HepG2 (cell line): ENCODE data around the gene BCL2L1. TPM values are rescaled to one million over a fixed set of nuclear protein-coding genes. Genes with fewer than 3 reads are reported as not detected.

Experiments
- IRF2 ChIP-seq: IDR thresholded peaks from 2 replicates; pipeline ENCODE4 v1.6.1; 2018; ENCODE audit warnings: missing genetic modification reagents, missing compliant biosample characterization
- KAT2B ChIP-seq: fragments of 150-350 bp; IDR thresholded peaks from 2 replicates; pipeline ENCODE4 v1.6.1; 2014; ENCODE audit warnings: low read depth, low read length, borderline replicate concordance
- KLF16 ChIP-seq, 2 experiments: sonication (generic) in 1 of 2; formaldehyde crosslinking in 1 of 2; IDR thresholded peaks; 2 replicates each; pipeline versions ENCODE4 v1.6.1 to v1.8.0; 2016 to 2023; ENCODE audit warnings: missing genetic modification reagents in 2 of 2, missing compliant biosample characterization in 1 of 2
- NR2C2 ChIP-seq: sonication (generic); formaldehyde crosslinking; IDR thresholded peaks from 2 replicates; pipeline ENCODE4 v1.4.0; 2020; ENCODE audit warnings: missing genetic modification reagents, mild to moderate bottlenecking, moderate library complexity, borderline replicate concordance
- PHF21A ChIP-seq: sonication (generic); formaldehyde crosslinking; IDR thresholded peaks from 2 replicates; pipeline ENCODE4 v1.5.0; 2020; ENCODE audit warnings: mild to moderate bottlenecking, missing genetic modification reagents
- SIN3A ChIP-seq: IDR thresholded peaks from 2 replicates; pipeline ENCODE4 v1.6.1; 2011; ENCODE audit warnings: low read depth, mild to moderate bottlenecking, control low read depth, low read length, borderline replicate concordance
- SRSF1 ChIP-seq: fragments of 200-400 bp; formaldehyde crosslinking; optimal IDR thresholded peaks from 2 replicates; pipeline ENCODE3; 2017; ENCODE audit warnings: mild to moderate bottlenecking, low read depth, low read length, moderate library complexity
- THAP11 ChIP-seq: IDR thresholded peaks from 2 replicates; pipeline ENCODE4 v1.6.1; 2016; ENCODE audit warnings: missing biosample characterization, missing genetic modification reagents
- ZEB1 ChIP-seq: IDR thresholded peaks from 2 replicates; pipeline ENCODE4 v1.6.1; 2012; ENCODE audit warnings: mild to moderate bottlenecking, low read depth, inconsistent platforms; ENCODE audit not compliant: insufficient replicate concordance
- ZFP36L1 ChIP-seq: sonication (generic); formaldehyde crosslinking; IDR thresholded peaks from 2 replicates; pipeline ENCODE4 v1.8.0; 2022; ENCODE audit warnings: mild to moderate bottlenecking, missing genetic modification reagents, moderate library complexity
- ZKSCAN8 ChIP-seq: IDR thresholded peaks from 2 replicates; pipeline ENCODE4 v1.6.1; 2016; ENCODE audit warnings: borderline replicate concordance, missing genetic modification reagents, missing compliant biosample characterization
- ZNF138 ChIP-seq: sonication (generic); formaldehyde crosslinking; IDR thresholded peaks from 2 replicates; pipeline ENCODE4 v1.5.0; 2020; ENCODE audit warnings: mild to moderate bottlenecking, low read depth, missing genetic modification reagents
- ZNF24 ChIP-seq: fragments of 450-650 bp; IDR thresholded peaks from 2 replicates; pipeline ENCODE4 v1.6.1; 2017; ENCODE audit warnings: antibody characterized with exemption, mild to moderate bottlenecking
- ZNF335 ChIP-seq: sonication (generic); formaldehyde crosslinking; IDR thresholded peaks from 2 replicates; pipeline ENCODE4 v1.4.0; 2020; ENCODE audit warnings: missing genetic modification reagents
- polyA plus RNA-seq, 8 experiments: library from polyadenylated mRNA; depleted of rRNA in 3 of 8; stranded (reverse) in 7 of 8; unstranded in 1 of 8; fragments of >200 nt; fragmentation: Illumina TruSeq in 4 of 8; extraction: Trizol in 4 of 8; gene quantifications; 2 replicates each; pipeline versions ENCODE4 v1.2.1 to v1.2.3, GENCODE V29; 2011 to 2016; ENCODE audit warnings: low read depth in 4 of 8, missing spikeins in 1 of 8, mixed read lengths in 1 of 8; ENCODE audit not compliant: insufficient read depth in 1 of 8
- total RNA-seq, 5 experiments: library from RNA; depleted of rRNA; stranded (reverse); fragments of >200 nt; fragmentation: Illumina TruSeq; extraction: Trizol; gene quantifications; 2 replicates each; pipeline ENCODE4 v1.2.3, GENCODE V29; 2016; ENCODE audit warnings: low read depth in 1 of 5
- TF ChIP-seq, protein P1 (sequence below): sonication (generic); formaldehyde crosslinking; IDR thresholded peaks from 2 replicates; pipeline ENCODE4 v1.4.0; 2020; ENCODE audit warnings: missing genetic modification reagents
- TF ChIP-seq, protein P2 (sequence below): sonication (generic); formaldehyde crosslinking; IDR thresholded peaks from 2 replicates; pipeline ENCODE4 v1.9.0; 2021; ENCODE audit warnings: mild to moderate bottlenecking, missing genetic modification reagents
- TF ChIP-seq, protein P3 (sequence below): sonication (generic); formaldehyde crosslinking; IDR thresholded peaks from 2 replicates; pipeline ENCODE4 v1.4.0; 2020; ENCODE audit warnings: missing genetic modification reagents, borderline replicate concordance

BCL2L1 gene
- total and polyA plus RNA-seq, 2 of the 13 experiments (the other 11 are each of a cell fraction or from before 2014, with no cell fraction given), result 164 to 258 TPM

DNA sequence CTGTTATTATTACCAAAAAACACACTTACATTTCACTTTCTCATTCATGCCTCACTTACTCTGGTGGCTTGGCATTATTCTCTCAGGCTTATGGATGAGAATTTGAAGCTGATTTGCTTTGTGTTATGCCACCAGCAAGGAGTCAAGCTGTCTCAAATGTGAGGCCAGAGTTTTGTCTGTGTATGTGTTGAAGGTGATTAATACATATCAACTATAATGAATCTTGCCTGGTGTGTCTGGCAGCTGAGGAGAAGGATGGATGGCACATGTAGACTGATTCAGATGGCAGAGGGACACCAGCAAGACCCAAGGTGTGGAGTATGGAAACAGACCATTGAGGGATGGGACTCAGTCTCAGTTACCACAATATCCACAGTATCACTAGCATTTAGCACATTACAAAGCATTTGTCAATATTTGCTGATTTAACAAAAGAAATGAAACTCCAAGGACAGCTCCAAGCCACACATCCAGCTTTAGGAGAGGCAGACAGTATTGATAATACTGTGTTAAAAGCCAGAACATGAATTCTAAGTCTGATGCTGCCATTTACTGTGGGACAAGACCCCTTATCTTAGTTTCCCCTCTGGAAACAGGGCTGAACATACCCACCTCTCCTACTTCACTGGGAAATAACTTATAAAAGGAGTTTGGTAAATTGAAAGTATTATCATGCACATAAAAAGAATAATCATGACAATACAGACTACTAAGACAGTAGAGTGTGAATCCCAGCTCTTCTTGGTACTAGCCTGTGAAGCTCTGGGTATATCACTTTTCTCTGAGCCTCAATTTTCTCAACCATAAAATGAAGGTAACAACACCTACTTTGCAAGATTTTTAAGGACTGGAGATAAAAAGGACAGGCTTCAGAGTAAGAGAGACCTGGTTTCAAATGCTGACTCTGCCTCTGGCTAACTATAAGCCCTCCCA lies 11.2 kb downstream of the BCL2L1 start (continued):
- TF ChIP-seq ZNF138, result no peak
- TF ChIP-seq, protein P1, sequence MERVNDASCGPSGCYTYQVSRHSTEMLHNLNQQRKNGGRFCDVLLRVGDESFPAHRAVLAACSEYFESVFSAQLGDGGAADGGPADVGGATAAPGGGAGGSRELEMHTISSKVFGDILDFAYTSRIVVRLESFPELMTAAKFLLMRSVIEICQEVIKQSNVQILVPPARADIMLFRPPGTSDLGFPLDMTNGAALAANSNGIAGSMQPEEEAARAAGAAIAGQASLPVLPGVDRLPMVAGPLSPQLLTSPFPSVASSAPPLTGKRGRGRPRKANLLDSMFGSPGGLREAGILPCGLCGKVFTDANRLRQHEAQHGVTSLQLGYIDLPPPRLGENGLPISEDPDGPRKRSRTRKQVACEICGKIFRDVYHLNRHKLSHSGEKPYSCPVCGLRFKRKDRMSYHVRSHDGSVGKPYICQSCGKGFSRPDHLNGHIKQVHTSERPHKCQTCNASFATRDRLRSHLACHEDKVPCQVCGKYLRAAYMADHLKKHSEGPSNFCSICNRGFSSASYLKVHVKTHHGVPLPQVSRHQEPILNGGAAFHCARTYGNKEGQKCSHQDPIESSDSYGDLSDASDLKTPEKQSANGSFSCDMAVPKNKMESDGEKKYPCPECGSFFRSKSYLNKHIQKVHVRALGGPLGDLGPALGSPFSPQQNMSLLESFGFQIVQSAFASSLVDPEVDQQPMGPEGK (CRISPR knock-in tag), result peak; percentile 49; the same call in 1 of the 2 replicates
- TF ChIP-seq ZNF24, result peak; percentile 83; the same call in 1 of the 2 replicates
- TF ChIP-seq, protein P2, sequence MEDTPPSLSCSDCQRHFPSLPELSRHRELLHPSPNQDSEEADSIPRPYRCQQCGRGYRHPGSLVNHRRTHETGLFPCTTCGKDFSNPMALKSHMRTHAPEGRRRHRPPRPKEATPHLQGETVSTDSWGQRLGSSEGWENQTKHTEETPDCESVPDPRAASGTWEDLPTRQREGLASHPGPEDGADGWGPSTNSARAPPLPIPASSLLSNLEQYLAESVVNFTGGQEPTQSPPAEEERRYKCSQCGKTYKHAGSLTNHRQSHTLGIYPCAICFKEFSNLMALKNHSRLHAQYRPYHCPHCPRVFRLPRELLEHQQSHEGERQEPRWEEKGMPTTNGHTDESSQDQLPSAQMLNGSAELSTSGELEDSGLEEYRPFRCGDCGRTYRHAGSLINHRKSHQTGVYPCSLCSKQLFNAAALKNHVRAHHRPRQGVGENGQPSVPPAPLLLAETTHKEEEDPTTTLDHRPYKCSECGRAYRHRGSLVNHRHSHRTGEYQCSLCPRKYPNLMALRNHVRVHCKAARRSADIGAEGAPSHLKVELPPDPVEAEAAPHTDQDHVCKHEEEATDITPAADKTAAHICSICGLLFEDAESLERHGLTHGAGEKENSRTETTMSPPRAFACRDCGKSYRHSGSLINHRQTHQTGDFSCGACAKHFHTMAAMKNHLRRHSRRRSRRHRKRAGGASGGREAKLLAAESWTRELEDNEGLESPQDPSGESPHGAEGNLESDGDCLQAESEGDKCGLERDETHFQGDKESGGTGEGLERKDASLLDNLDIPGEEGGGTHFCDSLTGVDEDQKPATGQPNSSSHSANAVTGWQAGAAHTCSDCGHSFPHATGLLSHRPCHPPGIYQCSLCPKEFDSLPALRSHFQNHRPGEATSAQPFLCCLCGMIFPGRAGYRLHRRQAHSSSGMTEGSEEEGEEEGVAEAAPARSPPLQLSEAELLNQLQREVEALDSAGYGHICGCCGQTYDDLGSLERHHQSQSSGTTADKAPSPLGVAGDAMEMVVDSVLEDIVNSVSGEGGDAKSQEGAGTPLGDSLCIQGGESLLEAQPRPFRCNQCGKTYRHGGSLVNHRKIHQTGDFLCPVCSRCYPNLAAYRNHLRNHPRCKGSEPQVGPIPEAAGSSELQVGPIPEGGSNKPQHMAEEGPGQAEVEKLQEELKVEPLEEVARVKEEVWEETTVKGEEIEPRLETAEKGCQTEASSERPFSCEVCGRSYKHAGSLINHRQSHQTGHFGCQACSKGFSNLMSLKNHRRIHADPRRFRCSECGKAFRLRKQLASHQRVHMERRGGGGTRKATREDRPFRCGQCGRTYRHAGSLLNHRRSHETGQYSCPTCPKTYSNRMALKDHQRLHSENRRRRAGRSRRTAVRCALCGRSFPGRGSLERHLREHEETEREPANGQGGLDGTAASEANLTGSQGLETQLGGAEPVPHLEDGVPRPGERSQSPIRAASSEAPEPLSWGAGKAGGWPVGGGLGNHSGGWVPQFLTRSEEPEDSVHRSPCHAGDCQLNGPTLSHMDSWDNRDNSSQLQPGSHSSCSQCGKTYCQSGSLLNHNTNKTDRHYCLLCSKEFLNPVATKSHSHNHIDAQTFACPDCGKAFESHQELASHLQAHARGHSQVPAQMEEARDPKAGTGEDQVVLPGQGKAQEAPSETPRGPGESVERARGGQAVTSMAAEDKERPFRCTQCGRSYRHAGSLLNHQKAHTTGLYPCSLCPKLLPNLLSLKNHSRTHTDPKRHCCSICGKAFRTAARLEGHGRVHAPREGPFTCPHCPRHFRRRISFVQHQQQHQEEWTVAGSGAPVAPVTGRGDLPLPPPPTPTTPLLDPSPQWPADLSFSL (CRISPR knock-in tag), result no peak
- no peak for TF ChIP-seq KAT2B
- 0 out of 2 replicates have a peak, but pooled peaks have one; percentile 36 for TF ChIP-seq ZFP36L1 (CRISPR knock-in tag)
- peak; percentile 87 for TF ChIP-seq PHF21A (CRISPR knock-in tag)
- TF ChIP-seq ZKSCAN8 (CRISPR knock-in tag), result peak; percentile 40
- no peak for TF ChIP-seq ZEB1
- TF ChIP-seq, protein P3, sequence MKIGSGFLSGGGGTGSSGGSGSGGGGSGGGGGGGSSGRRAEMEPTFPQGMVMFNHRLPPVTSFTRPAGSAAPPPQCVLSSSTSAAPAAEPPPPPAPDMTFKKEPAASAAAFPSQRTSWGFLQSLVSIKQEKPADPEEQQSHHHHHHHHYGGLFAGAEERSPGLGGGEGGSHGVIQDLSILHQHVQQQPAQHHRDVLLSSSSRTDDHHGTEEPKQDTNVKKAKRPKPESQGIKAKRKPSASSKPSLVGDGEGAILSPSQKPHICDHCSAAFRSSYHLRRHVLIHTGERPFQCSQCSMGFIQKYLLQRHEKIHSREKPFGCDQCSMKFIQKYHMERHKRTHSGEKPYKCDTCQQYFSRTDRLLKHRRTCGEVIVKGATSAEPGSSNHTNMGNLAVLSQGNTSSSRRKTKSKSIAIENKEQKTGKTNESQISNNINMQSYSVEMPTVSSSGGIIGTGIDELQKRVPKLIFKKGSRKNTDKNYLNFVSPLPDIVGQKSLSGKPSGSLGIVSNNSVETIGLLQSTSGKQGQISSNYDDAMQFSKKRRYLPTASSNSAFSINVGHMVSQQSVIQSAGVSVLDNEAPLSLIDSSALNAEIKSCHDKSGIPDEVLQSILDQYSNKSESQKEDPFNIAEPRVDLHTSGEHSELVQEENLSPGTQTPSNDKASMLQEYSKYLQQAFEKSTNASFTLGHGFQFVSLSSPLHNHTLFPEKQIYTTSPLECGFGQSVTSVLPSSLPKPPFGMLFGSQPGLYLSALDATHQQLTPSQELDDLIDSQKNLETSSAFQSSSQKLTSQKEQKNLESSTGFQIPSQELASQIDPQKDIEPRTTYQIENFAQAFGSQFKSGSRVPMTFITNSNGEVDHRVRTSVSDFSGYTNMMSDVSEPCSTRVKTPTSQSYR (CRISPR knock-in tag), result no peak
- peak; percentile 48; the same call in 1 of the 2 replicates for TF ChIP-seq IRF2 (CRISPR knock-in tag)
- no peak for TF ChIP-seq SIN3A
- no peak for TF ChIP-seq NR2C2 (CRISPR knock-in tag)
- TF ChIP-seq SRSF1, result no peak
- TF ChIP-seq KLF16 (CRISPR knock-in tag; IDR thresholded peaks at IDR 0.05), result peak; percentile 39; a peak in 1 of 4 replicates
- 0 out of 2 replicates have a peak, but pooled peaks have one; percentile 2 for TF ChIP-seq ZNF335 (CRISPR knock-in tag)
- peak; percentile 48; the same call in 1 of the 2 replicates for TF ChIP-seq THAP11 (CRISPR knock-in tag)
